H1 (cell line): ENCODE results near the gene ABCA13. TPM values are rescaled to one million over a fixed set of nuclear protein-coding genes. Genes with fewer than 3 reads are reported as not detected.

Experiments used
- CTCF ChIA-PET: fragments of 300-600 bp; sonication (Branson Sonifier 250); formaldehyde crosslinking; loops from one replicate; lab custom pipeline; 2021; ENCODE audit not compliant: partially characterized antibody; lab: Charles Lee
- POLR2A ChIA-PET: fragments of 300-600 bp; sonication (Branson Sonifier 250); formaldehyde crosslinking; loops from one replicate; lab custom pipeline; 2021; ENCODE audit warnings: inconsistent platforms; ENCODE audit not compliant: partially characterized antibody; lab: Charles Lee
- DNase-seq, 2 experiments: peaks; one replicate each; pipeline versions ENCODE4 v3.0.0 to v3.0.0-alpha.2; 2010 to 2022; ENCODE audit warnings: low spot score in 2 of 2, low read depth in 1 of 2, mixed read lengths in 1 of 2
- FAIRE-seq: peaks from 2 replicates; lab custom pipeline; 2011; peaks lifted over from hg19 to GRCh38; lab: Jason Lieb, UNC
- H2AFZ ChIP-seq: 2 replicates; pipeline ENCODE4 v1.8.1; 2012; ENCODE audit warnings: low read length, inconsistent platforms
- H2AK5ac ChIP-seq: 2 replicates; pipeline ENCODE4 v1.6.1; 2013; ENCODE audit warnings: low read depth, low read length
- H2BK120ac ChIP-seq: replicated peaks from 2 replicates; pipeline ENCODE3; 2013; ENCODE audit warnings: low read depth, low read length, inconsistent platforms
- H2BK12ac ChIP-seq: 2 replicates; pipeline ENCODE4 v1.6.1; 2013; ENCODE audit warnings: low read depth, low read length
- H2BK15ac ChIP-seq: 2 replicates; pipeline ENCODE4 v1.6.1; 2013; ENCODE audit warnings: low read length
- H2BK20ac ChIP-seq: 2 replicates; pipeline ENCODE4 v1.6.1; 2013; ENCODE audit warnings: low read length
- H2BK5ac ChIP-seq: 2 replicates; pipeline ENCODE4 v1.6.1; 2013; ENCODE audit warnings: low read depth, low read length
- H3K14ac ChIP-seq: 2 replicates; pipeline ENCODE4 v1.6.1; 2013; ENCODE audit warnings: inconsistent platforms; ENCODE audit not compliant: insufficient read length
- H3K18ac ChIP-seq: 2 replicates; pipeline ENCODE4 v1.6.1; 2013; ENCODE audit warnings: low read length; ENCODE audit errors: extremely low read depth
- H3K23ac ChIP-seq: 2 replicates; pipeline ENCODE4 v1.6.1; 2013; ENCODE audit warnings: inconsistent platforms; ENCODE audit not compliant: insufficient read length
- H3K23me2 ChIP-seq: 2 replicates; pipeline ENCODE4 v1.6.1; 2013; ENCODE audit warnings: low read depth, low read length
- H3K27ac ChIP-seq: 2 replicates; pipeline ENCODE4 v1.6.1; 2011; ENCODE audit warnings: low read depth, low read length, inconsistent platforms
- H3K27me3 ChIP-seq, 4 experiments: replicated peaks in 1 of 4; 1 replicate in 1 of 4; 2 replicates in 3 of 4; pipeline versions ENCODE4 v1.6.1 to v1.8.1; 2011 to 2013; ENCODE audit warnings: low read length in 3 of 4, mild to moderate bottlenecking in 3 of 4, inconsistent platforms in 2 of 4, mixed read lengths in 2 of 4, moderate library complexity in 1 of 4; ENCODE audit not compliant: control insufficient read depth in 3 of 4, insufficient read depth in 3 of 4; ENCODE audit errors: extremely low read depth in 1 of 4
- H3K36me3 ChIP-seq, 4 experiments: 2 replicates each; pipeline versions ENCODE4 v1.6.1 to v1.8.1; 2011 to 2013; ENCODE audit warnings: mild to moderate bottlenecking in 4 of 4, low read length in 3 of 4, moderate library complexity in 2 of 4, control low read depth in 1 of 4, inconsistent platforms in 1 of 4; ENCODE audit not compliant: insufficient read depth in 4 of 4, control insufficient read depth in 2 of 4
- H3K4ac ChIP-seq: replicated peaks from 2 replicates; pipeline ENCODE3; 2013; ENCODE audit warnings: low read length, low read depth, mixed read lengths, inconsistent platforms; ENCODE audit not compliant: insufficient read length
- H3K4me1 ChIP-seq, 4 experiments: replicated peaks in 1 of 4; 1 replicate in 1 of 4; 2 replicates in 3 of 4; pipeline versions ENCODE4 v1.6.1 to v1.8.1; 2011 to 2013; ENCODE audit warnings: low read length in 3 of 4, inconsistent platforms in 2 of 4, mixed read lengths in 1 of 4; ENCODE audit not compliant: insufficient read depth in 4 of 4, control insufficient read depth in 3 of 4
- H3K4me2 ChIP-seq, 2 experiments: 2 replicates each; pipeline versions ENCODE4 v1.6.1 to v1.8.1; 2011 to 2013; ENCODE audit warnings: low read depth in 2 of 2, low read length in 2 of 2, control low read depth in 1 of 2, inconsistent platforms in 1 of 2, mild to moderate bottlenecking in 1 of 2; ENCODE audit not compliant: insufficient read depth in 1 of 2
- H3K4me3 ChIP-seq, 4 experiments: fragments of 200-600, 300-600 bp in 1 of 4; sonication (generic), shearing (Covaris generic), sonication (Bioruptor Twin) in 1 of 4; 2 replicates each; pipeline versions ENCODE4 v1.5.1 to v1.8.1; 2011 to 2016; ENCODE audit warnings: low read length in 4 of 4, low read depth in 3 of 4, control low read depth in 2 of 4, inconsistent platforms in 2 of 4, mild to moderate bottlenecking in 2 of 4, mixed read lengths in 1 of 4, moderate library complexity in 1 of 4; ENCODE audit not compliant: insufficient read depth in 2 of 4; ENCODE audit errors: extremely low read depth in 1 of 4
- H3K56ac ChIP-seq: replicated peaks from 2 replicates; pipeline ENCODE3; 2013; ENCODE audit warnings: low read depth, mild to moderate bottlenecking, mixed read lengths, low read length, inconsistent platforms; ENCODE audit not compliant: insufficient read length
- H3K79me1 ChIP-seq: 2 replicates; pipeline ENCODE4 v1.6.1; 2013; ENCODE audit warnings: low read depth, low read length, control low read depth
- H3K79me2 ChIP-seq, 2 experiments: 2 replicates each; pipeline versions ENCODE4 v1.6.1 to v1.8.1; 2012 to 2013; ENCODE audit warnings: low read length in 2 of 2, mild to moderate bottlenecking in 2 of 2, inconsistent platforms in 1 of 2; ENCODE audit not compliant: insufficient read depth in 2 of 2, control insufficient read depth in 1 of 2
- H3K9ac ChIP-seq, 4 experiments: replicated peaks in 1 of 4; 1 replicate in 1 of 4; 2 replicates in 3 of 4; pipeline versions ENCODE4 v1.6.1 to v1.8.1; 2011 to 2013; ENCODE audit warnings: low read depth in 3 of 4, low read length in 3 of 4, control low read depth in 2 of 4, mild to moderate bottlenecking in 2 of 4, moderate library complexity in 2 of 4, inconsistent platforms in 1 of 4; ENCODE audit errors: extremely low read depth in 1 of 4
- H3K9me3 ChIP-seq, 2 experiments: 2 replicates each; pipeline versions ENCODE4 v1.6.1 to v1.8.1; 2012 to 2013; ENCODE audit warnings: mild to moderate bottlenecking in 2 of 2, moderate library complexity in 2 of 2, control low read depth in 1 of 2, inconsistent platforms in 1 of 2, low read depth in 1 of 2, low read length in 1 of 2, mixed read lengths in 1 of 2; ENCODE audit not compliant: insufficient read depth in 2 of 2
- H4K20me1 ChIP-seq, 2 experiments: replicated peaks in 1 of 2; 2 replicates each; pipeline versions ENCODE3 to v1.8.1; 2011 to 2013; ENCODE audit warnings: inconsistent platforms in 2 of 2, low read length in 2 of 2, mild to moderate bottlenecking in 1 of 2; ENCODE audit not compliant: insufficient read depth in 2 of 2, control insufficient read depth in 1 of 2
- H4K5ac ChIP-seq: 2 replicates; pipeline ENCODE4 v1.6.1; 2013; ENCODE audit warnings: low read length, low read depth, mixed read lengths, inconsistent platforms; ENCODE audit not compliant: insufficient read length
- H4K8ac ChIP-seq: 2 replicates; pipeline ENCODE4 v1.8.0; 2013; ENCODE audit warnings: mild to moderate bottlenecking, moderate library complexity, low read length, inconsistent platforms; ENCODE audit not compliant: insufficient read depth; ENCODE audit errors: extremely low read depth
- H4K91ac ChIP-seq: replicated peaks from 2 replicates; pipeline ENCODE3; 2013; ENCODE audit warnings: low read length, mixed read lengths, inconsistent platforms; ENCODE audit not compliant: insufficient read length
- ASH2L ChIP-seq: fragments of 200-600, 300-600 bp; sonication (generic); IDR thresholded peaks from one replicate; pipeline ENCODE4 v1.7.1; 2017; ENCODE audit warnings: low read length
- BRCA1 ChIP-seq: IDR thresholded peaks from 2 replicates; pipeline ENCODE4 v1.6.1; 2012; ENCODE audit warnings: low read depth, low read length, improper control_type of control experiment
- CBX8 ChIP-seq: fragments of 300-800, 300-1000 bp; sonication (generic); IDR thresholded peaks from 2 replicates; pipeline ENCODE4 v1.7.1; 2016; ENCODE audit warnings: low read depth, low read length, borderline replicate concordance
- KDM4A ChIP-seq: IDR thresholded peaks from one replicate; pipeline ENCODE4 v1.7.1; 2012; ENCODE audit warnings: low read depth, mild to moderate bottlenecking, moderate library complexity, low read length, inconsistent platforms; ENCODE audit not compliant: severe bottlenecking
- KDM5A ChIP-seq: fragments of 200-600 bp; IDR thresholded peaks from 2 replicates; pipeline ENCODE4 v1.7.1; 2012; ENCODE audit warnings: mild to moderate bottlenecking, low read length, inconsistent platforms, mixed read lengths
- RAD21 ChIP-seq, 2 experiments: IDR thresholded peaks in 1 of 2; conservative IDR thresholded peaks in 1 of 2; 2 replicates each; pipeline ENCODE4 v1.6.1; 2011; ENCODE audit warnings: low read depth in 2 of 2, low read length in 2 of 2, improper control_type of control experiment in 1 of 2, inconsistent platforms in 1 of 2, mild to moderate bottlenecking in 1 of 2, moderate library complexity in 1 of 2
- RBBP5 ChIP-seq: IDR thresholded peaks from 2 replicates; pipeline ENCODE4 v1.7.1; 2012; ENCODE audit warnings: low read depth, mild to moderate bottlenecking, inconsistent platforms, low read length, moderate library complexity, borderline replicate concordance
- RFX5 ChIP-seq: IDR thresholded peaks from 2 replicates; pipeline ENCODE4 v1.6.1; 2011; ENCODE audit warnings: low read depth, low read length, improper control_type of control experiment, borderline replicate concordance
- SIN3A ChIP-seq, 2 experiments: IDR thresholded peaks in 1 of 2; conservative IDR thresholded peaks in 1 of 2; 2 replicates each; pipeline ENCODE4 v1.6.1; 2011 to 2012; ENCODE audit warnings: low read length in 2 of 2, improper control_type of control experiment in 1 of 2, low read depth in 1 of 2, mild to moderate bottlenecking in 1 of 2
- TEAD4 ChIP-seq: IDR thresholded peaks from 2 replicates; pipeline ENCODE4 v1.6.1; 2012; ENCODE audit warnings: low read depth, low read length, inconsistent platforms, mixed read lengths
- USF2 ChIP-seq: IDR thresholded peaks from 2 replicates; pipeline ENCODE4 v1.6.1; 2011; ENCODE audit warnings: low read length, improper control_type of control experiment
- ZNF274 ChIP-seq: IDR thresholded peaks from 2 replicates; pipeline ENCODE4 v1.7.0; 2012; ENCODE audit warnings: low read length, borderline replicate concordance; ENCODE audit errors: extremely low read depth
- WGBS, 2 experiments: shearing (Covaris generic) in 1 of 2; methylation state at CpG; one replicate each; pipeline versions ENCODE4 v1.1.6 to v1.1.7; 2013 to 2015; ENCODE audit warnings: low lambda C conversion rate in 2 of 2, mixed read lengths in 2 of 2, inconsistent platforms in 1 of 2, low coverage in 1 of 2, missing lambda C conversion rate in 1 of 2; ENCODE audit not compliant: insufficient replicate concordance in 2 of 2, insufficient coverage in 1 of 2, insufficient read length in 1 of 2; ENCODE audit errors: extremely low coverage in 1 of 2, missing lambda C conversion rate in 1 of 2; 5-methylcytosine and 5-hydroxymethylcytosine counted together
- polyA plus RNA-seq, 7 experiments: library from polyadenylated mRNA; depleted of rRNA in 3 of 7; stranded (reverse) in 5 of 7; unstranded in 2 of 7; fragments of >200 nt in 5 of 7; fragments of 200-250 nt in 2 of 7; gene quantifications; 1 replicate in 5 of 7; 2 replicates in 1 of 7; 4 replicates in 1 of 7; pipeline versions ENCODE4 v1.2.1 to v1.2.3, GENCODE V29; 2011 to 2013; ENCODE audit warnings: missing spikeins in 2 of 7, mixed read lengths in 2 of 7
- total RNA-seq: library from RNA; stranded (reverse); fragmentation: NEBNext Ultra II Directional; extraction: Animal tissue kit (Norgen Biotek cat#: 25700); gene quantifications from 2 replicates; pipeline ENCODE4 v1.2.1, GENCODE V29; 2021

ABCA13 gene
- total and polyA plus RNA-seq, 2 of the 8 experiments (the other 6 are each of a cell fraction or from before 2014, with no cell fraction given), result 0.07 to 0.09 TPM

- H3K27ac ChIP-seq, result no peak overlapping the region
- TF ChIP-seq RFX5, result no peak
- TF ChIP-seq RAD21 (IDR thresholded peaks at IDR 0.05 in 1 of 2, conservative IDR thresholded peaks at IDR 0.05 in 1 of 2; ENCODE audit: low read depth in 2 of 2, low read length in 2 of 2), result no peak
- no peak for TF ChIP-seq USF2
- TF ChIP-seq RBBP5, result no peak
- TF ChIP-seq CBX8, result no peak
- no peak for TF ChIP-seq BRCA1
- no peak for TF ChIP-seq KDM4A
- no peak for TF ChIP-seq ZNF274
- TF ChIP-seq SIN3A (conservative IDR thresholded peaks at IDR 0.05 in 1 of 2, IDR thresholded peaks at IDR 0.05 in 1 of 2; ENCODE audit: low read depth in 1 of 2, low read length in 2 of 2), result no peak
- TF ChIP-seq TEAD4, result no peak
- TF ChIP-seq ASH2L, result no peak
- no peak for TF ChIP-seq KDM5A
- no peak overlapping the region for H3K9ac ChIP-seq
- no peaks in the 10 kb centered on the region for H3K79me1 ChIP-seq
- H3K4ac ChIP-seq, result no peak overlapping the region
- no peak overlapping the region for H3K4me2 ChIP-seq
- H3K56ac ChIP-seq, result no peak overlapping the region
- H3K18ac ChIP-seq, result no peak overlapping the region
- no peak overlapping the region for H2BK20ac ChIP-seq
- H4K8ac ChIP-seq, result no peak overlapping the region
- no peaks in the 10 kb centered on the region for H3K36me3 ChIP-seq
- no peak overlapping the region for H3K4me3 ChIP-seq
- no peak overlapping the region for H2BK5ac ChIP-seq
- no peaks in the 10 kb centered on the region for H3K4me1 ChIP-seq
- no peak overlapping the region for H4K5ac ChIP-seq
- no peak overlapping the region for H2AK5ac ChIP-seq
- H3K79me2 ChIP-seq, result no peaks in the 10 kb centered on the region
- H3K23ac ChIP-seq, result no peak overlapping the region
- no peak overlapping the region for H2BK120ac ChIP-seq
- H2BK15ac ChIP-seq, result no peak overlapping the region
- WGBS, 2 experiments, result 88% methylated on average over 4 of the region's 4 CpGs; no CpG with 5 or more reads in 1 of the 2 experiments
- no peak overlapping the region for H2AFZ ChIP-seq
- no peaks in the 10 kb centered on the region; a peak in 1 of 4 replicates for H3K9me3 ChIP-seq
- DNase-seq (no peak), FAIRE-seq (no peak)
- H3K14ac ChIP-seq, result no peak overlapping the region
- no peaks in the 10 kb centered on the region for H3K27me3 ChIP-seq
- H4K20me1 ChIP-seq, result no peaks in the 10 kb centered on the region
- no peak overlapping the region for H2BK12ac ChIP-seq
- no peaks in the 10 kb centered on the region for H3K23me2 ChIP-seq
- ChIA-PET CTCF (interaction anchor here (1.5 kb wide), 1 partner anchor 328 kb away, joined by 3 read pairs; no protein-coding TSS in a partner anchor), POLR2A (no interaction called here)
- no peak overlapping the region for H4K91ac ChIP-seq
These were observed 455.9 kb downstream of the ABCA13 start for GRCh38 chr7:48627164-48627563.
